Measurements from ENCODE around the gene CDC42BPA.

The CDC42BPA gene

GRCh38 chr1:226948480-226948879 is 369.8 kb downstream of the CDC42BPA start:
- no peak for DNase-seq (ENCODE audit: low read depth, low spot score)

- no peak for DNase-seq (ENCODE audit: low read depth, low spot score)
These were observed 370.2 kb downstream of the CDC42BPA start for GRCh38 chr1:226948051-226948450.

DNA sequence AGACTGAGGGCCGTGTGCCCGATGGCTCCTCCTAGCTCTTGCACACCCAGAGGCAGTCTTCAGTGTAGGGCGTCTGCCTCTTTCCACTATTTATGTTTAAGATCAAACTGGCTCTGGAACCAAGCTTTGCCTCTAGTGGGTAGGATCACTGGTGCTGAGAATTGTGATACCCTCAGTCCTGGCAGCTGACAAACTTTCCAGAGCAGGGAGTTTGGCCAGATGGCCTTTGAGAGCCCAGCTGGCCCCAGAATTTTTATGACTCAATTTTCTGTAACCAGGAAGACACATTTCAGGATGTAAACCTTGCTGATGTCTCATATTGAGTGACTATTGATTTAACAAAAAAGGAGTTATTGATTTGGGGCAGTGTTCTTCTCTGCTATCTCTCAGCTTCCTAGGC is 371.5 kb downstream of the CDC42BPA start:
- DNase-seq (ENCODE audit: low read depth, low spot score), result no peak

- DNase-seq (ENCODE audit: low read depth, low spot score), result no peak
These were observed 372.0 kb downstream of the CDC42BPA start for GRCh38 chr1:226946285-226946684.

DNA sequence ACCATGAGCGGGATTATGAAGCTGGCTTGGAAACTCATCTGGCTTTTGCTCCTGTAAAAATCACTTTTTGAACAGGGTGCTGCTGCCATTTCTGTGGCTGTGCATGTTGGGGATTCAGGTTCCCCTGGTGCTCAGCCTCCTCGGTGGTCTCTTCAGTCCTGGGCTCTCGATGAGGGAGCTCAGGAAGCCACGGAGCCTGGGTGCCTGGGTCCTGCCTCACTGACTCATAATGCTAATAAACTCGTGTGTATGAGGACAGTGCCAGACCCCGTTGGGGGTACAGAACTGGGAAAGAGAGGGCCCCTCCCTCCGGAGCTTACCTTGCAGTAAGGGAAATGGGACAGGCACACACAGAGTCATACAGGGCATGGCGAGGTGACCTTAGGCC is 372.4 kb downstream of the CDC42BPA start:
- DNase-seq (ENCODE audit: low read depth, low spot score), result no peak

DNA sequence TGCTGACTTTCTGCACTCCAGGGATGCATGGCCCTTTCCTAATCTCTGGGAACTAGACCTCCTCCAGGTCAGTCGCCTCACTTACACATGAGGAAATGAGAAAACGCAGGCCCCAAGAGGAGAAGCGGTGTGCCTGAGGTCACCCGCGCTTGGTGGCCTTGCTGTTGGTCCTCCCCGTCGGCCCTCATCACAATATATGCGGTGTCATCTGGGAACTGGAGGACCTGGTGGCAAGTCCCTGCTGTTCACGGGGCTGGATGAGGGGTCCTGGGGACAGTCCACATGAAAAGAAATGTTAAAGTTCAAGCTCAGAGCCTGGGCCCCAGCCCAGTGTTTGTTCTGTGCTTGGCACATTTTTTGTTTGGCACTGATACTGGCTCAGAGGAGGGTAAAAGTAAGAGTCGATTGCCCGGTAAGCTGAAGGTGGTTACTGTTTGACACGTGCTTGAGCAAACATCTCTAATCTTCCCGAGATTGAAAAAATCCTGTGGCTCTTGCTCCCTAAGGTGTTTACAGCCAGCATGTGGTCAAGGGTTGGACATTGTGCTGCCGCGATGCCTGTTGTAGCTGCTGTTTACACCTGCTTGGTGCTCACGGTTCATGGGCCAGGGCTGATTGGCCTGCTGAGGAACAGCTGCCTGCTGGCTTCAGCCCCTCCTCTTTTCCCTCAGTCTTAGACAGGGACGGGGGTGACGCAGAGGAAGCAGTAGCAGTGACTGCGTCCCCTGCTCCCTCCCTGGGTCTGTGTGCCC is 373.0 kb downstream of the CDC42BPA start:
- no peak for DNase-seq (ENCODE audit: low read depth, low spot score)

- DNase-seq (ENCODE audit: low read depth, low spot score), result no peak
These were observed 374.4 kb downstream of the CDC42BPA start for GRCh38 chr1:226943927-226944326.

- no peak for DNase-seq (ENCODE audit: low read depth, low spot score)
These were observed 375.1 kb downstream of the CDC42BPA start for GRCh38 chr1:226943156-226943555.

GRCh38 chr1:226942392-226942791 is 375.9 kb downstream of the CDC42BPA start:
- no peak for DNase-seq (ENCODE audit: low read depth, low spot score)

DNA sequence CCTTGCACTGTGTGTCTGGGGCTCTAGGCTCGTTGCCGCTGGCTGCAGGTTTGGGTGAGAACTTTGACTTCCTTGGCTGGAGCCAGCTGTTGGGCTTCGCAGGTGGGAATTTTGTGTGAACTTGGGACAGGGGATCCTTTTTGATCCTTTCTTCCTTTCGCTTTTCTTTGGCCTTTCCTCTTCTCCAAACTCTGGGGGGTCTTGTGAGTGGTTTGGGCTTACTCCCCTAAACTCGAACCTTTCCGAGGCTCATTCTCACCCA is 377.6 kb downstream of the CDC42BPA start:
- DNase-seq (ENCODE audit: low read depth, low spot score), result no peak

DNA sequence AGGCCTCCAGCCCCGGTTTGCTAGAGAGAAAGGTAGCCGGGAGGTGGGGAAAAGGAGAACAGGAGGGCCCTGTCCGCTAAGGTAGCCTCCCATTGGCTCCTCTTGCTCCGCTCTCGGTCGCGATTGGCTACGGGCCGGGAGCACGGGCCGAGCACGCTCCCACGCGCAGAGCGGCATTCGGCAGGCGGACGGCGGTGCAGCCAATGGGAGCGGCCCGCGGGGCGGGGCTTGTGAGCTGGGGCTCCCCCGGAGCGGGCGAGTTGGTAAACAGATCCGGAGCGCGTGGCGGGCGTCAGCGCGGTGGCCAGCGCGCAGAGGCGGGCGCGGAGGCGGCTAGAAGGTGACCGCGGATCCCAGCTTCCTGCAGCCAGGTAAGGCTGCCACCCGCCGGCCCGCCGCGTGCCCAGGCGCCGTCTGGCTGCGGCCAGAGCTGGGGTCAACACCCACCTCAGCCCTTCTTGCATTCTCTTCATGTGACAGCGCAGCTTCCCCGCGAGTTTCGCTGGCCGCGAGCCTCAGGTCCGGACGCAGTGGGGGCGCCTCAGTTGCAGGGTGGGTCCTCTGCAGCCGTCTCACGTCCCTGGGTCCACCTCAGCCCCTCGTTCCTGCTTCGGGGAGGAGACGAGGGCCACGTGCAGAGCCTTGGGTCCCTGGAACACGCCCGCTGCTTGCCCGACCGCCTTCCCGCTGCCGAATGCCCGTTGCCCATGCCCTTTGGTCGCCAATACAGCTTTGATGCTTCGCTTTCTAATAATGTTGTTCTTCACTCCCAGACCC is 378.1 kb downstream of the CDC42BPA start, which contains the start of gene COQ8A:
Gene COQ8A (plus strand): TSS at position 266 of the 777 bp plus-strand sequence. CDS start 21,092 bp downstream, outside the sequence.
- peak; percentile 99 for DNase-seq (ENCODE audit: low read depth, low spot score)

Measured in brain pericyte (primary cell).